ENCODE data around the gene SLC39A11.

Gene SLC39A11

DNA sequence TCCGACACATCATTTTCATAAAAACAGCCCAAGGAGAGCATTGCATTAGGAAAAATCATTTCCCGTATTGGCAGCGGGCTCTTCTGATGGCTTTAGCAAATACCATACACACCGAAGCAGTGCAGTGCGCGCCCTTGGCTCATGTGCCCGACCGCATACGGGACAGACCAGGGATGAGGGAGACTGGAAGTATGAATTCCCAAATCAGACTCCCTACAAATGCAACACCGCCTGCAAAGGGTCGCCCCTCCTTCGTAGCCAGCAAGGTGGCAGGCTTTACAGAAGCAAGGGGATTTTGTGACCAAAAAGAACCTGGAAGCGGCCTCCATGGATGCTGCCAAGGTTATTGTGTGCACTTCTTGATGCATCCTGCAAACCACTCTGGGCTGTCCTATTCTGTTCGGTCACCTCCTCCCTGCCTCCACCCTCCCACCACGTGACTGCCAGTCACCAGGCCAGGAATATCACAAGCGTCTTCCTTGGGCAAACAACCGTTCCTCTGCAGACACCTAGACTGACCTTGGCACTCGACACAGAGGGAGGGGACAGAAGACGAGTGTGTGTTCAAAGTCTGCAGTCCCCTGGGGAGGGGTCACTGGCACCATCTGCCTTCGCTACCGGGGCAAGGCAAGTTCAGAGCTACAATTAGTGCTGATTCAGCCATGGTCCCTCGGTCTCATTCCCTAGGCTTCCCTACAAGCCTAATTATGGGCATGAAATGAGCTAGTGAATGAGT lies 460.4 kb downstream of the SLC39A11 start:
- H3K4me1 ChIP-seq (ENCODE audit: control insufficient read depth in 5 of 5, insufficient read depth in 5 of 5, low read length in 5 of 5), result no peaks in the 10 kb centered on the region
- peaks cover 0 to 3% (median 0%) of the 10 kb centered on the region in 5 donors for H3K27me3 ChIP-seq (ENCODE audit: control insufficient read depth in 5 of 5, insufficient read depth in 4 of 5, low read length in 5 of 5)
- no peak overlapping the region for H3K4me3 ChIP-seq (ENCODE audit: low read depth in 1 of 5, low read length in 5 of 5)
- peaks cover 3 to 17% (median 11%) of the 10 kb centered on the region in 5 donors for H3K9me3 ChIP-seq (ENCODE audit: control insufficient read depth in 5 of 5, low read length in 5 of 5)
- H3K9ac ChIP-seq (ENCODE audit: low read length in 5 of 5), result no peak overlapping the region
- H3K27ac ChIP-seq (ENCODE audit: low read depth, low read length), result no peak overlapping the region
- H3K36me3 ChIP-seq (ENCODE audit: control insufficient read depth in 5 of 5, insufficient read depth in 5 of 5, low read length in 5 of 5), result no peaks in the 10 kb centered on the region

- Histone ChIP-seq H3K27ac (ENCODE audit: low read depth, low read length) (no peak overlapping the region), H3K27me3 (ENCODE audit: control insufficient read depth in 5 of 5, insufficient read depth in 4 of 5, low read length in 5 of 5) (peaks cover 0 to 3% (median 0%) of the 10 kb centered on the region in 5 donors), H3K4me1 (ENCODE audit: control insufficient read depth in 5 of 5, insufficient read depth in 5 of 5, low read length in 5 of 5) (no peaks in the 10 kb centered on the region), H3K4me3 (ENCODE audit: low read depth in 1 of 5, low read length in 5 of 5) (no peak overlapping the region), H3K9ac (ENCODE audit: low read length in 5 of 5) (no peak overlapping the region), H3K9me3 (ENCODE audit: control insufficient read depth in 5 of 5, low read length in 5 of 5) (peaks cover 3 to 20% (median 11%) of the 10 kb centered on the region in 5 donors), H3K36me3 (ENCODE audit: control insufficient read depth in 5 of 5, insufficient read depth in 5 of 5, low read length in 5 of 5) (no peaks in the 10 kb centered on the region)
These were observed 460.9 kb downstream of the SLC39A11 start for GRCh38 chr17:72631568-72631948.

DNA sequence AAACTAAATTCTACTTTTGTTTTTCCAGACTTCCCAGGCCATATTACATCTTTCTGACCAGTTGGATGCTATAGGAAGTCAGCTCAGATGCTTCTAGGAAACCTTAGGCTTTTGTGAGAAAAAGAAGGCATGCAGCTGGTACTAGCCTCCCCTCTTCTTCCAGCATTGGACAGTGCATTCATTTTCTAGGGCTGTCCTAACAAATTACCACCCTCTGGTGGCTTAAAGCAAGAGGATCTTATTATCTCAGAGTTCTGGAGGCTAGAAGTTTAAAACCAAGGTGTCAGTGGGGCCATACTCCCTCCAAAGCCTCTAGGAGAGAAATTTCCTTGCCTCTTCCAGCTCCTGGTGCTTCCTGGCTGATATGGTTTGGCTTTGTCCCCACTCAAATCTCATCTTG lies 467.8 kb downstream of the SLC39A11 start:
- no peaks in the 10 kb centered on the region for H3K4me1 ChIP-seq (ENCODE audit: control insufficient read depth in 5 of 5, insufficient read depth in 5 of 5, low read length in 5 of 5)
- H3K27me3 ChIP-seq (ENCODE audit: control insufficient read depth in 5 of 5, insufficient read depth in 4 of 5, low read length in 5 of 5), result peaks cover 10 to 29% (median 26%) of the 10 kb centered on the region in 5 donors

DNA sequence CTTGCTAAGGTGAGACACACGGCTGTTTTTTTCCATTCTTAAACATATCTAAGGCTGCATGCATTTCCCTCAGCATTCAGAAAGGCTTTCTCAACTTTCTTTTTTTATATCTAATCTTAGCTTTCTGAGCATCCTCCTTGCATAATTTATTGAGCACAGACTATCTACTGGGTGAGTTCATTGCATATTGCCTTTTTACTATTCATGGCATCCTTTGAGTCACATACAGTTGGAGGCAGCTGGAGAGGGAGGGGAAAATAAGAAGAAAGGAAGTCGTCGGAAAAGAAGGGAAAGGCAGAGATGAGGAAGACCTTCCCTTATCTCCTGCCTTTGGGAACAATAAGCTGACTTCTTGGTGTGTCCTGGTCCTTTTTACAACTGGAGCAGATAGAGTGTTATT lies 468.3 kb downstream of the SLC39A11 start:
- H3K9me3 ChIP-seq (ENCODE audit: control insufficient read depth in 5 of 5, low read length in 5 of 5), result peaks cover 3 to 18% (median 13%) of the 10 kb centered on the region in 5 donors
- H3K27me3 ChIP-seq (ENCODE audit: control insufficient read depth in 5 of 5, insufficient read depth in 4 of 5, low read length in 5 of 5), result peaks cover 10 to 29% (median 26%) of the 10 kb centered on the region in 5 donors
- no peaks in the 10 kb centered on the region for H3K36me3 ChIP-seq (ENCODE audit: control insufficient read depth in 5 of 5, insufficient read depth in 5 of 5, low read length in 5 of 5)
- H3K4me3 ChIP-seq (ENCODE audit: low read depth in 1 of 5, low read length in 5 of 5), result no peak overlapping the region
- no peak overlapping the region for H3K27ac ChIP-seq (ENCODE audit: low read depth, low read length)
- no peaks in the 10 kb centered on the region for H3K4me1 ChIP-seq (ENCODE audit: control insufficient read depth in 5 of 5, insufficient read depth in 5 of 5, low read length in 5 of 5)
- no peak overlapping the region for H3K9ac ChIP-seq (ENCODE audit: low read length in 5 of 5)

More for the DNA sequence above, 467.8 kb downstream of the SLC39A11 start:
- Histone ChIP-seq H3K9me3 (ENCODE audit: control insufficient read depth in 5 of 5, low read length in 5 of 5) (peaks cover 3 to 22% (median 17%) of the 10 kb centered on the region in 5 donors), H3K27ac (ENCODE audit: low read depth, low read length) (no peak overlapping the region), H3K9ac (ENCODE audit: low read length in 5 of 5) (no peak overlapping the region), H3K36me3 (ENCODE audit: control insufficient read depth in 5 of 5, insufficient read depth in 5 of 5, low read length in 5 of 5) (no peaks in the 10 kb centered on the region), H3K4me3 (ENCODE audit: low read depth in 1 of 5, low read length in 5 of 5) (no peak overlapping the region)

DNA sequence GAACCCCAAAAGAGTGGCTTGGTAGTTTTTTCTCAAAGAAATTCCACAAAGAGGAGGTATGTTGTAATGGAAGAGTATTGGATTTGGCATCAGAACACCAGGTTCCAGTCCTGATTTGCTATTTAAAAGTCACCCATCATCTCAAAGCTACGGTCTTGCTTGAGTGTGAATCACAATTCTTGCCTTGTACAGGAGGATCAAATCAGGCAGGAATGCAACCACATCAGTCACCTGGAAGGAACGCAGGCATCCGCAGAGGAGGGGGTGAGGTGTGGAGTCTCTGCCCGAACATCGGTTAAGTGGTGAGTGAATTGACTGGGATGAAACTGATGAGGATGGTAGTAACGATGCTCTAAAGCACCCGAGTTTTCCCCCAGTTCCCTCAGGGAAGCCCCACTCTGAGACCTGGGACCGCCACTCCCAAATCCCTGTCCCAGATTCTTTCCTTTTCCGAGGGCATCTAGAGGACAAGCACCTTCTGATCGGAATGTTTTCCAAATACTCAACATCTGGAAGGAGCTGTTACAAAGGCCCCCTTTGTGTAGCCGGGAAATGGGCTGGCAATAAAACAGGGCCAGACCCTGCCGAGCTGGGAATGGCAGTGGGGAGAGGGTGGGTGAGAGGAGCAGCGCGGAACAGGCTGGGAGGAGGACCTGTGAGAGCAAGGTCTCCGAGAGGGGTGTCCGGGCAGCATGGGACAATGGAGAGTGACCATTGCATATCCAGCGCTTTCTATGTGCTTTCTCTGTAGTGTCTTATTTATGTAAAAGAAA lies 469.6 kb downstream of the SLC39A11 start:
- Histone ChIP-seq H3K4me3 (ENCODE audit: low read depth in 1 of 5, low read length in 5 of 5) (no peak overlapping the region), H3K27ac (ENCODE audit: low read depth, low read length) (no peak overlapping the region), H3K4me1 (ENCODE audit: control insufficient read depth in 5 of 5, insufficient read depth in 5 of 5, low read length in 5 of 5) (no peaks in the 10 kb centered on the region), H3K36me3 (ENCODE audit: control insufficient read depth in 5 of 5, insufficient read depth in 5 of 5, low read length in 5 of 5) (no peaks in the 10 kb centered on the region), H3K9ac (ENCODE audit: low read length in 5 of 5) (no peak overlapping the region), H3K27me3 (ENCODE audit: control insufficient read depth in 5 of 5, insufficient read depth in 4 of 5, low read length in 5 of 5) (peaks cover 19 to 33% (median 29%) of the 10 kb centered on the region in 5 donors), H3K9me3 (ENCODE audit: control insufficient read depth in 5 of 5, low read length in 5 of 5) (peaks cover 0 to 12% (median 7%) of the 10 kb centered on the region in 5 donors)

GRCh38 chr17:72619976-72620650 lies 472.4 kb downstream of the SLC39A11 start:
- H3K36me3 ChIP-seq (ENCODE audit: control insufficient read depth in 5 of 5, insufficient read depth in 5 of 5, low read length in 5 of 5), result no peaks in the 10 kb centered on the region
- H3K9ac ChIP-seq (ENCODE audit: low read length in 5 of 5), result no peak overlapping the region
- H3K27me3 ChIP-seq (ENCODE audit: control insufficient read depth in 5 of 5, insufficient read depth in 4 of 5, low read length in 5 of 5), result peaks cover 30 to 50% (median 39%) of the 10 kb centered on the region in 5 donors
- H3K4me3 ChIP-seq (ENCODE audit: low read depth in 1 of 5, low read length in 5 of 5), result no peak overlapping the region
- no peaks in the 10 kb centered on the region for H3K4me1 ChIP-seq (ENCODE audit: control insufficient read depth in 5 of 5, insufficient read depth in 5 of 5, low read length in 5 of 5)
- H3K9me3 ChIP-seq (ENCODE audit: control insufficient read depth in 5 of 5, low read length in 5 of 5), result peaks cover 0 to 9% (median 3%) of the 10 kb centered on the region in 5 donors
- H3K27ac ChIP-seq (ENCODE audit: low read depth, low read length), result no peak overlapping the region

- H3K27me3 ChIP-seq (ENCODE audit: control insufficient read depth in 5 of 5, insufficient read depth in 4 of 5, low read length in 5 of 5), result peaks cover 18 to 51% (median 33%) of the 10 kb centered on the region in 5 donors
- no peak overlapping the region for H3K27ac ChIP-seq (ENCODE audit: low read depth, low read length)
- no peak overlapping the region for H3K9ac ChIP-seq (ENCODE audit: low read length in 5 of 5)
- H3K36me3 ChIP-seq (ENCODE audit: control insufficient read depth in 5 of 5, insufficient read depth in 5 of 5, low read length in 5 of 5), result no peaks in the 10 kb centered on the region
- H3K4me1 ChIP-seq (ENCODE audit: control insufficient read depth in 5 of 5, insufficient read depth in 5 of 5, low read length in 5 of 5), result no peaks in the 10 kb centered on the region
- no peak overlapping the region for H3K4me3 ChIP-seq (ENCODE audit: low read depth in 1 of 5, low read length in 5 of 5)
- H3K9me3 ChIP-seq (ENCODE audit: control insufficient read depth in 5 of 5, low read length in 5 of 5), result peaks cover 0 to 9% (median 0%) of the 10 kb centered on the region in 5 donors
These were observed 474.4 kb downstream of the SLC39A11 start for GRCh38 chr17:72618001-72618509.

- H3K4me3 ChIP-seq (ENCODE audit: low read depth in 1 of 5, low read length in 5 of 5), result no peak overlapping the region
These were observed 474.9 kb downstream of the SLC39A11 start for GRCh38 chr17:72617557-72617956.

DNA sequence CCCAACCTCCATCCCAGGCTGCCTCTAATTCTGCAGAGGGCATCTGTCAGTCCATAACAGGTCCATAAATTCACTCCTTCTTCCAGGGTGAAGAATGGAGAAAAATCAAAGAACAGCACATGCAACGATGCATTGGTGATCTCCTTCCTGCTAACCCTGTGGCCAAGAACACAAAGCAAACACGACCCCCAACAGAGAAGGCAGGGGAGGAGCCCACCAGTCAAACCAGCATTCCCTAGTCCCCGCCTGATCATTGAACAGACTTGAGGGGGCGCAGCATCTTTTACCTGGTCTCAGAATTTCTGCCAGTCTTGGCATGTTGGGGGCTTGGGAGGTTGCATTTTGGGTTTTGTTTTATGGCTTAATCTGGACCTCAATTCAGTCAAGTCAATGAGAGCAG lies 476.0 kb downstream of the SLC39A11 start:
- no peaks in the 10 kb centered on the region for H3K4me1 ChIP-seq (ENCODE audit: control insufficient read depth in 5 of 5, insufficient read depth in 5 of 5, low read length in 5 of 5)
- no peak overlapping the region for H3K9ac ChIP-seq (ENCODE audit: low read length in 5 of 5)
- no peaks in the 10 kb centered on the region for H3K36me3 ChIP-seq (ENCODE audit: control insufficient read depth in 5 of 5, insufficient read depth in 5 of 5, low read length in 5 of 5)
- no peak overlapping the region for H3K4me3 ChIP-seq (ENCODE audit: low read depth in 1 of 5, low read length in 5 of 5)
- peaks cover 0 to 9% (median 0%) of the 10 kb centered on the region in 5 donors for H3K9me3 ChIP-seq (ENCODE audit: control insufficient read depth in 5 of 5, low read length in 5 of 5)
- H3K27ac ChIP-seq (ENCODE audit: low read depth, low read length), result no peak overlapping the region
- H3K27me3 ChIP-seq (ENCODE audit: control insufficient read depth in 5 of 5, insufficient read depth in 4 of 5, low read length in 5 of 5), result peaks cover 11 to 46% (median 24%) of the 10 kb centered on the region in 5 donors

More at GRCh38 chr17:72617557-72617956, 474.9 kb downstream of the SLC39A11 start:
- Histone ChIP-seq H3K9me3 (ENCODE audit: control insufficient read depth in 5 of 5, low read length in 5 of 5) (peaks cover 0 to 9% (median 0%) of the 10 kb centered on the region in 5 donors), H3K9ac (ENCODE audit: low read length in 5 of 5) (no peak overlapping the region), H3K36me3 (ENCODE audit: control insufficient read depth in 5 of 5, insufficient read depth in 5 of 5, low read length in 5 of 5) (no peaks in the 10 kb centered on the region), H3K27ac (ENCODE audit: low read depth, low read length) (no peak overlapping the region), H3K4me1 (ENCODE audit: control insufficient read depth in 5 of 5, insufficient read depth in 5 of 5, low read length in 5 of 5) (no peaks in the 10 kb centered on the region), H3K27me3 (ENCODE audit: control insufficient read depth in 5 of 5, insufficient read depth in 4 of 5, low read length in 5 of 5) (peaks cover 13 to 47% (median 30%) of the 10 kb centered on the region in 5 donors)

All from subcutaneous abdominal adipose tissue (tissue), 5 donors.